ENCODE data around the gene NEK6. TPM values are rescaled to one million over a fixed set of nuclear protein-coding genes. Genes with fewer than 3 reads are reported as not detected.
A peak's percentile ranks its signal among the peaks of the same experiment; 100 is the strongest.

The NEK6 gene
- total and polyA plus RNA-seq, 9 of the 15 experiments (the other 6 are each of a cell fraction or from before 2014, with no cell fraction given): 3.1 to 19.0 (median 8.4) TPM

DNA sequence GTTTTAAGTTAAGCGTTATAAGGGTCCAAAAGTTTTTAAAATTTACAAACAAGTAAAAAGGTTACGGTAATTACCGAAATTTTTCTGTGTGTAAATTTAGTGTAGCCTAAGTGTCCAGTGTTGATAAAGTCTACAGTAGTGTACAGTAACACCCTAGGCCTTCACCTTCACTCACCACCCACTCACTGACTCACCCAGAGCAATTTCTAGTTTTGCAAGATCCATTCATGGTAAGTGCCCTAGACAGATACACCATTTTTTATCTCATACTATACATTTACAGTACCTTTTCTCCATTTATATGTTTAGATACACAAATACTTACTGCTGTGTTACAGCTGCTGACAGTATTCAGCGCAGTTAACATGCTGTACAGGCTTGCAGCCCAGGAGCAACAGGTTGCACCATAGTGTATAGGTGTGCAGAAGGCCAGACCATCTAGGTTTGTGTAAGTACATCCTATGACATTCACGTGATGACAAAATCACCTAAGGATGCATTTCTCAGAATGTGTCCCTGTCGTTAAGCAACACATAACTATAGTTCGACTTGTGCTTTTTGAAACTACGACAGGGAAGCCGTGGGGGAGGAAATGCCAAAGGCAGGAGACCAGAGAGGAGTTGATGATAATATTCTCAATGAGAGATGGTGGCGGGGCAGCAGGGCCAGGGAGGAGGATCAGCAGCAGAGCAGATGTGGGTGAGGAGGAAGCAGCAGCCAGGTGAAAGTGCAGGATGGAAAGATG is 108.9 kb downstream of the NEK6 start:
- peak; percentile 26 for FAIRE-seq
- intact Hi-C loops (cut with micrococcal nuclease): no loop called here
- peaks cover 42% of the 10 kb centered on the region; the same call in 2 of the 3 replicates for H3K36me3 ChIP-seq (ENCODE audit: control insufficient read depth, insufficient read depth, low read length)
- TF ChIP-seq CBX2 (IDR thresholded peaks at IDR 0.05; ENCODE audit: insufficient read depth, low read length, poor library complexity, severe bottlenecking) (no peak), ZNF134 (CRISPR knock-in tag; conservative IDR thresholded peaks at IDR 0.05) (no peak), ELF1 (tag; IDR thresholded peaks at IDR 0.05) (no peak), IRF2 (CRISPR knock-in tag; IDR thresholded peaks at IDR 0.05) (no peak), POLR2AphosphoS5 (IDR thresholded peaks at IDR 0.05; ENCODE audit: control insufficient read depth, insufficient read depth, low read depth, low read length) (no peak), JUND (IDR thresholded peaks at IDR 0.05; ENCODE audit: borderline replicate concordance, low read depth, low read length) (peak; percentile 29; the same call in 1 of the 2 replicates), JUND (tag; IDR thresholded peaks at IDR 0.05; ENCODE audit: borderline replicate concordance, low read depth, low read length) (no peak), SMARCC2 (IDR thresholded peaks at IDR 0.05; ENCODE audit: low read depth) (no peak), SNIP1 (IDR thresholded peaks at IDR 0.05; ENCODE audit: low read depth) (no peak), EGR1 (conservative IDR thresholded peaks at IDR 0.05) (peak; percentile 87), YBX1 (IDR thresholded peaks at IDR 0.05) (no peak), ZNF717 (CRISPR knock-in tag; IDR thresholded peaks at IDR 0.05) (no peak), RBM22 (IDR thresholded peaks at IDR 0.05; ENCODE audit: low read depth, low read length, poor library complexity, severe bottlenecking) (no peak), UBTF (IDR thresholded peaks at IDR 0.05; ENCODE audit: borderline replicate concordance in 1 of 2, low read depth in 2 of 2, low read length in 2 of 2) (no peak), ATF4 (CRISPR knock-in tag; IDR thresholded peaks at IDR 0.05) (no peak), EWSR1 (IDR thresholded peaks at IDR 0.05; ENCODE audit: borderline replicate concordance, low read depth, partially characterized antibody) (no peak)
- TF ChIP-seq, protein P1, sequence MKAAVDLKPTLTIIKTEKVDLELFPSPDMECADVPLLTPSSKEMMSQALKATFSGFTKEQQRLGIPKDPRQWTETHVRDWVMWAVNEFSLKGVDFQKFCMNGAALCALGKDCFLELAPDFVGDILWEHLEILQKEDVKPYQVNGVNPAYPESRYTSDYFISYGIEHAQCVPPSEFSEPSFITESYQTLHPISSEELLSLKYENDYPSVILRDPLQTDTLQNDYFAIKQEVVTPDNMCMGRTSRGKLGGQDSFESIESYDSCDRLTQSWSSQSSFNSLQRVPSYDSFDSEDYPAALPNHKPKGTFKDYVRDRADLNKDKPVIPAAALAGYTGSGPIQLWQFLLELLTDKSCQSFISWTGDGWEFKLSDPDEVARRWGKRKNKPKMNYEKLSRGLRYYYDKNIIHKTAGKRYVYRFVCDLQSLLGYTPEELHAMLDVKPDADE (conservative IDR thresholded peaks at IDR 0.05; ENCODE audit: control insufficient read depth, low read depth, low read length): no peak
- TF ChIP-seq, protein P2, sequence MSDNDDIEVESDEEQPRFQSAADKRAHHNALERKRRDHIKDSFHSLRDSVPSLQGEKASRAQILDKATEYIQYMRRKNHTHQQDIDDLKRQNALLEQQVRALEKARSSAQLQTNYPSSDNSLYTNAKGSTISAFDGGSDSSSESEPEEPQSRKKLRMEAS (CRISPR knock-in tag; IDR thresholded peaks at IDR 0.05): no peak

More for the DNA sequence above, 108.9 kb downstream of the NEK6 start:
- Histone ChIP-seq H3K9ac (ENCODE audit: insufficient read depth in 1 of 2, low read depth in 2 of 2, low read length in 2 of 2) (no peak overlapping the region), H3K79me2 (ENCODE audit: control insufficient read depth, insufficient read depth, low read length) (peaks cover 96% of the 10 kb centered on the region), H4K20me1 (replicated peaks; ENCODE audit: control insufficient read depth, insufficient read depth, low read length) (peaks cover 32% of the 10 kb centered on the region), H3K27ac (ENCODE audit: extremely low read depth, low read depth, low read length) (no peak overlapping the region; the same call in 2 of the 3 replicates), H3K9me1 (ENCODE audit: control insufficient read depth, insufficient read depth, low read length) (peaks cover 4% of the 10 kb centered on the region), H3K27me3 (ENCODE audit: control insufficient read depth in 2 of 2, insufficient read depth in 2 of 2, low read length in 2 of 2) (no peaks in the 10 kb centered on the region), H3K9me3 (replicated peaks; ENCODE audit: control insufficient read depth, insufficient read depth, low read depth, low read length) (no peaks in the 10 kb centered on the region), H3K4me2 (ENCODE audit: insufficient read depth, low read length) (no peak overlapping the region), H2AFZ (ENCODE audit: low read depth, low read length) (no peak overlapping the region), H3K4me3 (no peak overlapping the region), H3K4me1 (replicated peaks in 1 of 2; ENCODE audit: control insufficient read depth in 2 of 2, insufficient read depth in 2 of 2, low read length in 2 of 2) (peaks cover 0 to 25% of the 10 kb centered on the region in 2 experiments; a peak in 4 of 5 replicates)
- WGBS (ENCODE audit: insufficient coverage, low coverage, missing lambda C conversion rate): 65% methylated on average over 10 of the region's 10 CpGs
- BruUV-seq (replicated peaks): no TSS peak
- POLR2A ChIA-PET: interaction anchor here (0.7 kb wide), 1 partner anchor 161 kb away, joined by 3 read pairs; no protein-coding TSS in a partner anchor
- DNase-seq (ENCODE audit: extremely low read depth in 1 of 4, low spot score in 3 of 4): peak in 1 of 4 experiments; percentile 43
- in situ Hi-C loops (cut with MboI): no loop called here
- peak; percentile 32; the same call in 2 of the 3 replicates for ATAC-seq
- CTCF ChIA-PET (ENCODE audit: low intra/inter-chr PET ratio): no interaction called here

Data from K562 (cell line).